Activated T-cell treated with anti-CD3 and anti-CD28 coated beads, Interleukin-2, amount 50 U/mL, for 4 hours (primary cell): ENCODE data around the gene ITPR3. TPM values are rescaled to one million over a fixed set of nuclear protein-coding genes. Genes with fewer than 3 reads are reported as not detected.
A peak's percentile ranks its signal among the peaks of the same experiment; 100 is the strongest.

ENCODE experiments used
- ATAC-seq, 2 donors: fragments of 200-7000 bp; cut with Tn5 transposase; one replicate each; pipeline ENCODE4 v1.10.0; 2021
- DNase-seq: peaks from one replicate; pipeline ENCODE4 v3.0.0-alpha.2; 2020
- H3K27me3 Mint-ChIP-seq: one replicate; pipeline ENCODE4 v1.8.0; 2021; ENCODE audit warnings: low read depth, mixed read lengths
- H3K36me3 Mint-ChIP-seq: one replicate; pipeline ENCODE4 v1.8.0; 2022; ENCODE audit warnings: mixed read lengths; ENCODE audit not compliant: insufficient read depth
- H3K4me1 Mint-ChIP-seq: one replicate; pipeline ENCODE4 v1.8.0; 2021; ENCODE audit warnings: low read depth, mixed read lengths
- H3K4me3 Mint-ChIP-seq: one replicate; pipeline ENCODE4 v1.8.0; 2021; ENCODE audit warnings: mild to moderate bottlenecking, moderate library complexity, mixed read lengths
- H3K9me3 Mint-ChIP-seq: one replicate; pipeline ENCODE4 v1.8.0; 2021; ENCODE audit warnings: mixed read lengths
- total RNA-seq, 3 donors: library from RNA; stranded (reverse); gene quantifications; one replicate each; pipeline ENCODE4 v1.2.1, GENCODE V29; 2021

The ITPR3 gene
- total RNA-seq, 3 donors from 2014 or later: 34.6 to 37.2 (median 35.5) TPM

DNA sequence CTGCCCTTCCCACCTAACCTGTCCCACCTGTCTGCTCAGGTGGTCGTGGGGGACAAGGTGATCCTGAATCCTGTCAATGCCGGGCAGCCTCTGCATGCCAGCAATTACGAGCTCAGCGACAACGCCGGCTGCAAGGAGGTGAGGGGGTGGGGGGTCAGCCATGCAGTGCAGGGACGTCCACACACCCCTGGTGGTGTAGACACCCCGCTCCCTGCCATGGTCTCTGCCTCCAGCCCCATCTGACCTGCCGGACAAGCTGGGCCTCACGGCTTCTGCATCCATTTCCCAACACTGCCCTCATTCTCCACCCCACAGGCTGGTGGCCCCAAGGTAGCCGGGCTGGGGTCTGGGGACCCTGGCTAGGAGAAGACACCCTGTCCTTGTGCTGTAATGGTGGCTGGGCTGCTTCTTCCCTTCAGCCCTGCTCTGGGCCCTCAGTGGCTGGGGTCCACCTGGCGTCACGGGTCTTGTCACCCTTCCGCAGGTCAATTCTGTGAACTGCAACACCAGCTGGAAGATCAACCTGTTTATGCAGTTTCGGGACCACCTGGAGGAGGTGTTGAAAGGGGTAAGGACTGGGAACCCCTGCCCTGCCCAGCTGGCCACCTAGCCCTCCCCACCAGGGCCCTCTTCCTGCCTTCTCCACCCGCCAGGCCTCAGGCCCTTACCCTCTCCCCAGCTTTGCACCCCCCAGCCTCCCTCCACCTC is 38.0 kb downstream of the ITPR3 start:
- DNase-seq (no peak), ATAC-seq (no peak)
- H3K4me1 Mint-ChIP-seq: no peaks in the 10 kb centered on the region
- peaks cover 9% of the 10 kb centered on the region for H3K36me3 Mint-ChIP-seq
- no peak overlapping the region for H3K4me3 Mint-ChIP-seq
- H3K9me3 Mint-ChIP-seq: no peaks in the 10 kb centered on the region
- H3K27me3 Mint-ChIP-seq: no peaks in the 10 kb centered on the region

DNA sequence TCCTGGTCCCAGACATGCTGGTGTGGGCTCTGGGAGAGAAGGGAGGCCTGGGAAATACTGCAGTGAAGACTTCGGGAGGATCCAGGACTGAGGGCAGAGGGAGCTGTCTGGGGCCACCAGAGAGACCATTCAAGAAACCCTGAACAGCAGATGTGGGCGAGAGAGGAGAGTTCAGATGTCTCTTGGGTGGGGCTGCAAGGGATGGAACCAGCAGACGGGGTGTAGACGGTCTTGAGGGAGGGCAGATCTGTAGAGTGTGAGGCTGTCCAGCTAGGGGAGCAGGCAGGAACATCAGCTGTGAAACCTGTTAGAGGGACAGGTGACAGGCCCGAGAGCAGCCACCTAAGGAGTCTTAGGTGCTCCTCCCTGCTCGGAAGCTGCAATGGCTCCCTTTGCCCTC is 38.9 kb downstream of the ITPR3 start:
- DNase-seq (no peak), ATAC-seq (no peak)
- Mint-ChIP-seq H3K4me1 (no peaks in the 10 kb centered on the region), H3K36me3 (peaks cover 6% of the 10 kb centered on the region), H3K9me3 (no peaks in the 10 kb centered on the region), H3K4me3 (no peak overlapping the region), H3K27me3 (no peaks in the 10 kb centered on the region)

DNA sequence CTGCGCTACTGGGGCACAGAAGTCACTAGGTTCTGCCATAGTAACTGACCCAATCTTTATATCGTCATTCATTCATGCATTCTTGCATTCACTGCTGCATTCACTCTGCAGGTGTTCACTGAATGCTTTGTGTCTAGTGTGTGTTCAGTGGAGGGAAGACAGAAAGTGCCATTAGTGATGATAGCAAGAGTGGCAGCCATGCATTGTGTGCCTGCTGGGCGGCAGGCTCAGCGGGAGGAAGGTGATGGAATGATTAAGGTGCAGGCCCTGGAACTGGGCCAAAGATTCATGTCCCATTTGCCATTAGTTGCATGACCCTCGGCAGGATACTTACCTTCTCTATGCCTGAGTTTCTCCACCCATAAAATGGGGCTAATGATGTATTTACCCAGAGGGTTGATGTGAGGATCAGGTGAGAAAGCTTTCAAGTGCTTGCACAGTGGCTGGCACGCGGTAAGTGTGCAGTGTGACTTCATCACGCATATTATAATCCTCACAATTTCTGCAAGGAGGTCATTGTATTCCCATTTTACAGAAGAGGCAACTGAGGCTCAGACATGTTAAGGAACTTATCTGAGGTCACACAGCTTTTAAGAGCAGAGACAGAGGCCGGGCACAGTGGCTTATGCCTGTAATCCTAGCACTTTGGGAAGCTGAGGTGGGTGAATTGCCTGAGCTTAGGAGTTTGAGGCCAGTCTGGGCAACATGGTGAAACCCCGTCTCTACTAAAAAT is 40.1 kb downstream of the ITPR3 start:
- Mint-ChIP-seq H3K9me3 (no peaks in the 10 kb centered on the region), H3K4me3 (no peak overlapping the region), H3K36me3 (peaks cover 9% of the 10 kb centered on the region), H3K4me1 (no peaks in the 10 kb centered on the region), H3K27me3 (no peaks in the 10 kb centered on the region)
- DNase-seq: no peak
- ATAC-seq: no peak

GRCh38 chr6:33662318-33662717 is 41.2 kb downstream of the ITPR3 start:
- ATAC-seq (no peak), DNase-seq (no peak)
- Mint-ChIP-seq H3K4me3 (no peak overlapping the region), H3K36me3 (peaks cover 14% of the 10 kb centered on the region), H3K27me3 (no peaks in the 10 kb centered on the region), H3K4me1 (no peaks in the 10 kb centered on the region), H3K9me3 (no peaks in the 10 kb centered on the region)

GRCh38 chr6:33663028-33663427 is 41.9 kb downstream of the ITPR3 start:
- ATAC-seq: no peak
- no peaks in the 10 kb centered on the region for H3K27me3 Mint-ChIP-seq
- DNase-seq: no peak
- no peaks in the 10 kb centered on the region for H3K4me1 Mint-ChIP-seq
- no peak overlapping the region for H3K4me3 Mint-ChIP-seq
- no peaks in the 10 kb centered on the region for H3K9me3 Mint-ChIP-seq
- peaks cover 17% of the 10 kb centered on the region for H3K36me3 Mint-ChIP-seq

DNA sequence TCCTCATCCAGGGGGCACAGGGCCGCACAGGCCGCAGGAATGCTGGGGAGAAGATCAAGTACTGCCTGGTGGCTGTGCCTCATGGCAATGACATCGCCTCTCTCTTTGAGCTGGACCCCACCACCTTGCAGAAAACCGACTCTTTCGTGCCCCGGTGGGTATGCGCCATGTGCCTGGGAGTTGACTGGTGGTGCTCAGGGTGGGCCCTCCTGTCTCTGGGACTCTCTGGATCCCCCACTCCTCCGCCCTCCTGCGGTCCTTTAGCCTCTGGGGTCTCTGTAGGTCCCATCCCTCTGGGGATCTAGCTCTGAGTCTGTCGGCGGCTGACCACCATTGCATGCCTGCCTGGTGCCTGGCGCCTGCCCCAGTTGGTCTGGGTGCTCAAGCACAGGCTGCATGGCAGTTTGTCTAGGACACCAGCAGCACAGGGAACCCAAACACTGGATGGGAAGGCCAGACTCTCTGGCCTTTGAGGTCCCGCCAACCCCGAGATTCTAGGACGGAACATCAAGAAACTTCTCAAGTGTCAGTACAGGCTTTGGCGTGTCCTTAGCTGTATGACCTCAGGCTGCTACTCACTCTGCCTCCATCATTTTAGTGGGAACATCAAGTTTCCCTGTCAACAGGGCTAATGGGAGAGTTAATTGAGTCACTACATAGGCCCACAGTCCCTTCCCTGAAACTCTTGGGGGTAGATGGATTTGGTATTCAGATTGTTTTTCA is 42.8 kb downstream of the ITPR3 start:
- DNase-seq (no peak), ATAC-seq (no peak)
- Mint-ChIP-seq H3K9me3 (no peaks in the 10 kb centered on the region), H3K36me3 (peaks cover 18% of the 10 kb centered on the region), H3K27me3 (no peaks in the 10 kb centered on the region), H3K4me3 (no peak overlapping the region), H3K4me1 (peaks cover 8% of the 10 kb centered on the region)

DNA sequence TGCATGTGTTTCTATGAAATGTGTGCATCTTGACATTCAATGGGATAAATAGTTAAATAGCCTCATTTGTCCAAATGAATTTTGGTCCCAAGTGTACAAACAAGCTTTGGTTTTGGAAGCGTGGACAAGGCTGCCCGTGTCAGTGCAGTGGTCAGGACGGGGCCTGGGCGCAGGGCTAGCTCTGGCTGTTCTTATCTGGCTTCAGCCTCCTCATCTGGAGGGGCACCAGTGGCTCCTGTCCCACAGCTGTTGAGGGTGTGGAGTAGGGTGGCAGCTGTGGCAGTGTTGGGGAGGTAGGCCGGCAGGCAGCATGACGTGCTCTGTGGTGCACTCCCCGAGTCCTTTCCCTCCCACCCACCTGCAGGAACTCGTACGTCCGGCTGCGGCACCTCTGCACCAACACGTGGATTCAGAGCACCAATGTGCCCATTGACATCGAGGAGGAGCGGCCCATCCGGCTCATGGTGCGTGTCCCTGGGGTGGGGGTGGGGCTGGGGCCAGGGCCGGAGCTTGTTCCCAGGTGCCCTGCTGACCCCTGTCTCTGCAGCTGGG is 43.5 kb downstream of the ITPR3 start:
- peaks cover 19% of the 10 kb centered on the region for H3K36me3 Mint-ChIP-seq
- DNase-seq (no peak), ATAC-seq (no peak)
- H3K9me3 Mint-ChIP-seq: no peaks in the 10 kb centered on the region
- no peak overlapping the region for H3K4me3 Mint-ChIP-seq
- peaks cover 14% of the 10 kb centered on the region for H3K4me1 Mint-ChIP-seq
- H3K27me3 Mint-ChIP-seq: no peaks in the 10 kb centered on the region

GRCh38 chr6:33665957-33666356 is 44.8 kb downstream of the ITPR3 start:
- no peak for ATAC-seq

GRCh38 chr6:33667072-33667471 is 46.0 kb downstream of the ITPR3 start:
- Mint-ChIP-seq H3K4me1 (peaks cover 15% of the 10 kb centered on the region), H3K9me3 (no peaks in the 10 kb centered on the region), H3K27me3 (no peaks in the 10 kb centered on the region), H3K36me3 (peaks cover 25% of the 10 kb centered on the region), H3K4me3 (no peak overlapping the region)
- DNase-seq (no peak), ATAC-seq (no peak)

More at GRCh38 chr6:33665957-33666356, 44.8 kb downstream of the ITPR3 start:
- H3K9me3 Mint-ChIP-seq: no peaks in the 10 kb centered on the region
- peaks cover 21% of the 10 kb centered on the region for H3K36me3 Mint-ChIP-seq
- peaks cover 15% of the 10 kb centered on the region for H3K4me1 Mint-ChIP-seq
- DNase-seq: no peak
- H3K4me3 Mint-ChIP-seq: no peak overlapping the region
- no peaks in the 10 kb centered on the region for H3K27me3 Mint-ChIP-seq

DNA sequence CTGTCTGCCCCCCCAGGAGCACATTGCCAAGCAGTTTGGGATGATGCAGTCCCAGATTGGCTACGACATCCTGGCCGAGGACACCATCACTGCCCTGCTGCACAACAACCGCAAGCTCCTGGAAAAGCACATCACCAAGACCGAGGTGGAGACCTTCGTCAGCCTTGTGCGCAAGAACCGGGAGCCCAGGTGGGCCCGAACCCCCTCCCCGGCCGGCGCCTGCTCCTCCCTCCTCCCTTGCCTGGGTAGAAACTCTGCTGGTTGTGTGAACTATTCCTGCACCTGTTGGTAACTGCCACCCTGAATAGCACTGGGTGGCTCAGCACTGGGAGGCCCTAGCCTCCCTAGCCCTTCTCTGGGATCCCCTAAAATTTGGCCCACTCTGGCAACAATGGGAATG is 46.7 kb downstream of the ITPR3 start:
- ATAC-seq: no peak
- H3K27me3 Mint-ChIP-seq: no peaks in the 10 kb centered on the region
- H3K36me3 Mint-ChIP-seq: peaks cover 25% of the 10 kb centered on the region

DNA sequence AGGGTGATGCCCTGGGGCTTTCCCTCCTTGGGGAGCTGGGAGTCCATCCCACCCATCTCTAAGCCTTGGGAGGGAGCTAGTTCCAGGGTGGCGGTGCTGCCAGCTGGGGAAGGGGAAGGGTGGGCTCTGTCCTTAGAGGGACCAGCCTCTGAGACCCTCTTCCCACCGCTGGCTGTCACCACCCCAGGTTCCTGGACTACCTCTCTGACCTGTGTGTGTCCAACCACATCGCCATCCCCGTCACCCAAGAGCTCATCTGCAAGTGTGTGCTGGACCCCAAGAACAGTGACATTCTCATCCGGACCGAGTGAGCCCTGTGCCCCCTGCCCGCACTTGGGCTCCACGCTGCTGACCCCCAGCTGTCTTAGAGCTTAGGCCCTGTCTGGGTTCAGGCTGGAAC is 47.2 kb downstream of the ITPR3 start:
- DNase-seq: no peak
- Mint-ChIP-seq H3K36me3 (peaks cover 26% of the 10 kb centered on the region), H3K27me3 (no peaks in the 10 kb centered on the region), H3K4me3 (no peak overlapping the region), H3K4me1 (peaks cover 15% of the 10 kb centered on the region), H3K9me3 (no peaks in the 10 kb centered on the region)
- ATAC-seq: no peak

More for the DNA sequence above, 46.7 kb downstream of the ITPR3 start:
- DNase-seq: no peak
- peaks cover 15% of the 10 kb centered on the region for H3K4me1 Mint-ChIP-seq
- no peaks in the 10 kb centered on the region for H3K9me3 Mint-ChIP-seq
- H3K4me3 Mint-ChIP-seq: no peak overlapping the region

- ATAC-seq (peak; percentile 68 to 76), DNase-seq (peak; percentile 52)
- Mint-ChIP-seq H3K9me3 (no peaks in the 10 kb centered on the region), H3K36me3 (peaks cover 29% of the 10 kb centered on the region), H3K4me1 (peaks cover 15% of the 10 kb centered on the region), H3K27me3 (no peaks in the 10 kb centered on the region), H3K4me3 (no peak overlapping the region)
Observed at GRCh38 chr6:33668914-33669313, 47.8 kb downstream of the ITPR3 start.

DNA sequence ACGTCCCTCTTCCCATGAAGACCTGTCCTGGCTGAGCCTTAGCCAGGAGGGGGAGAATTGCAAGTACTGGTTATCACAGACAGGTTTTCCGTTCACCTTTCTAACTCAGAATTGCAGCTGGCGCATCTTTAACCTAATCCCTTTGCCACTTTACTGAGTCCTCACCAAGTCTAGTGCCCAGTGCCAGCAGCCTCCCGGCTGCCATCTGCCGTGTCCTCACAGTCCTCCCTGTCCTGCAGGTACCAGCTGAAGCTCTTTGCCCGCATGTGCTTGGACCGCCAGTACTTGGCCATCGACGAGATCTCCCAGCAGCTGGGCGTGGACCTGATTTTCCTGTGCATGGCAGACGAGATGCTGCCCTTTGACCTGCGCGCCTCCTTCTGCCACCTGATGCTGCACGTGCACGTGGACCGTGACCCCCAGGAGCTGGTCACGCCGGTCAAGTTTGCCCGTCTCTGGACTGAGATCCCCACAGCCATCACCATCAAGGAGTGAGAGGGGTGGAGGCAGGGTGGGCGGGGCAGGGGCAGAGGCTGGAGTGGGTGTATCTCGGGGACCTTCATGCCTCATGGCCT is 49.1 kb downstream of the ITPR3 start:
- H3K4me3 Mint-ChIP-seq: no peak overlapping the region
- ATAC-seq: no peak

More for the DNA sequence above, 49.1 kb downstream of the ITPR3 start:
- no peaks in the 10 kb centered on the region for H3K27me3 Mint-ChIP-seq
- peaks cover 33% of the 10 kb centered on the region for H3K36me3 Mint-ChIP-seq
- peaks cover 15% of the 10 kb centered on the region for H3K4me1 Mint-ChIP-seq
- no peaks in the 10 kb centered on the region for H3K9me3 Mint-ChIP-seq
- DNase-seq: no peak
